Left lobe of liver (tissue), 2 donors: ENCODE measurements around the gene FAM229B. TPM values are rescaled to one million over a fixed set of nuclear protein-coding genes. Genes with fewer than 3 reads are reported as not detected.
A peak's percentile ranks its signal among the peaks of the same experiment; 100 is the strongest.
"Not testable (repeated sequence)": the region's sequence is repeated elsewhere in the genome, so short reads cannot be mapped to it uniquely, and the experiment has no call there.

ENCODE experiments used
- ATAC-seq: fragments of 200-7000 bp; cut with Tn5 transposase; one replicate; pipeline ENCODE4 v1.9.1; 2020; ENCODE audit warnings: mild to moderate bottlenecking, moderate library complexity
- DNase-seq: peaks from one replicate; pipeline ENCODE4 v3.0.0-alpha.2; 2020; ENCODE audit warnings: low spot score
- total RNA-seq: library from RNA; stranded (reverse); gene quantifications from one replicate; pipeline ENCODE4 v1.2.1, GENCODE V29; 2021
- donor health status: DM: no; HTN: no; CAD: no; lungs with moderate emphysema.
- donor health status: DM: no; HTN: yes; CAD: no.

FAM229B gene
- total RNA-seq, 1 donor from 2014 or later, result 13.6 TPM

GRCh38 chr6:112061605-112062004 lies 25.8 kb upstream of the FAM229B start:
- ATAC-seq (no peak), DNase-seq (no peak)

GRCh38 chr6:112062966-112063365 lies 24.4 kb upstream of the FAM229B start:
- no peak for ATAC-seq

DNA sequence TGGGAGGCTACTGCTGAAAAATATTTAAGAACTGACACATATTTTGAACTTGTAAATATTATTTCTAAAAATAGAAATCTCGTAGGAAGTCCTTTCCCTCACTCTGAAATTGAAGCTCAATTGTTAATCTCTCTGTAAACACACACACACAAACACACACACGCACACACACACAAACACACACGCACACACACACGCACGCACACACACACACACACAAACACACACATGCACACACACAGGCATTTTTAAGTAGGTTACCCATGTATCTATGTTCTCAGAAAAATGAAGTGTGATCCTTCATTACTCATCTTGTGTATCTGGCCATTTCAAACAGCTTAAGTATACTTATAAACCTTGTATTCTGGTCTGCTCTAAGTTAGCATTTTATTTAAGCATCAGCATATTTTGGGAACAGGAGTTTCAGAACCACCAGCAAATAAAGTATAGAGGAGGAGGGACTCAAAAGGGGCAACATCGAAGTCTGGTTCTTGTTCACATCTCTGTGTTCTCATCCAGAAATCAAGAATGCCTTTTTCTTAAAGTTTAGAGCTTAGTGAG lies 21.9 kb upstream of the FAM229B start:
- ATAC-seq (no peak), DNase-seq (no peak)

More at GRCh38 chr6:112062966-112063365, 24.4 kb upstream of the FAM229B start:
- no peak for DNase-seq

DNA sequence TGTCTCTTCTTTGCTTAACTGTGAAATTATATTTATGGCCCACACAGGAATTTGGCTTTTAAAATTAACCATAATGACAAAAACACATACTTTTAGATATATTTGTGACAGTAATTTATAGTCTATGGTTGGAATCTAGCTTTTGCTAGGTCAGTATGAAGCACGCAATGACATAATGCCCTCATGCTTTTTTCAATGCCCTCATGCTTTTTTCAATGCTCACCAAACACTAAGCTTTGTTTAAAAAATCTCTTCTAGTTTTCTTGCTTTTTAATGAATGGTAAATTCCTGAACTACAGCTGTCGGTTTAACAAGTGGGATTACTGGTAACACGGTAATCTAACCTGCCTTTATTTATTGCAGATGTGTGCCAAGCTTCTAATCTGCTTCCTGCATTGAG lies 20.8 kb upstream of the FAM229B start:
- ATAC-seq, result no peak
- no peak for DNase-seq

DNA sequence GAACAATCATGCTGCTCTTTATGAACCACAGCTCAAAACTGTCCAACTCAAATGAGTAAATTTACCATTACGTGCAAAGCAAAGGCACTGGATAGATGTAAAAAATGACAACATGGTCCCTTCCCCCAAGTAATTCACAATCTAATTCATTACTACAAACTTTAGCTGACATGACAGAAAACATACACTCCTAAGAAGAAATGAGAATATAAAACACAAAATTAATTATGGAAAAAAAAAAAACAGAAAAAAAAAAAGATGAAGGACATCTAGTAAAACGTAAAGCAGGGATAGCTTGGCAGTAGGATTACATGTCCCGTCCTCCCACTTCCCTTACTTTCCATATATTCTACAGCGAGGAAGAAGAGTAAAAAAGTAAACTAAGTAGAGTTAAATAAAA lies 5.8 kb upstream of the FAM229B start:
- no peak for DNase-seq
- no peak for ATAC-seq

GRCh38 chr6:112085286-112086065 lies 1.9 kb upstream of the FAM229B start:
- ATAC-seq (peak; percentile 69), DNase-seq (peak; percentile 84)

DNA sequence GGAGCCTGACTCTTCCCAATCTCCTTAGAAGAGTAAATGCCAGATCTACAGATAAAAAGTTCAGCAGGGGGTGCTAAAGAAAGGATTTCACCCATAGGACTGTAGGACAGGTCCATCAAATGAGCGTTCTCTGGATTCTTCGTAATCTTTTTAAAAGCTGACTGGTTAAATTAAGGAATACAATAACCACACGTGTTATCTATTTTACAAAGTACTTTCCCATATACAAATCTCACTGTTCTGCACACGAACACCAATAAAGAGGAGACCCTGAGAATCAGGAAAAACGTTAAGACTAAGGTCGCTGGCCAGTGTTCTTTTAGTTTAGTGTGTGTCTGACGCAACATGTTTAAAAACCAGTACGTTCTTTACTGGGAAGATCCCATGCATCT lies 651 bp upstream of the FAM229B start:
- DNase-seq, result no peak
- ATAC-seq, result peak; percentile 57

DNA sequence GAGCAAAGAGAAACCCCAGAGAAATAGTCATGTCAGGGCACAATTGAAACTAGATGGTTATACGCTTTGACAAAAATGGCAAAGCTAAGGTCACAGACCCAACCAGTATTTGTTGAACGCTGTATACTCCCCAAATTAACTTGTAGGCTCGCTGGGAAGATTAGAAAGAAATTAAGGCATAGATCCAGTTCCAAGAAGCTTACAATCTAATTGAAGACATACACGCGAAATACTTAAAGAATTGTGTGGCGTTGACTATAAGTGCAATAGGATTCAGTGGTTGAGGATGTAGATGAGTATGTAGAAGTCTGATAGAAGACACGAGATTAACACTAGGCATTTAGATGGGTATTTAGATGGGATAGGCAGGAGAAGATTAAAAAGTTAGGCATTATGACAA lies 525 bp downstream of the FAM229B start:
- ATAC-seq (no peak), DNase-seq (no peak)

- ATAC-seq (no peak), DNase-seq (no peak)
Measured at GRCh38 chr6:112096901-112097300, 9.5 kb downstream of the FAM229B start.

- ATAC-seq, result no peak
Measured at GRCh38 chr6:112100561-112100960, 13.2 kb downstream of the FAM229B start.

DNA sequence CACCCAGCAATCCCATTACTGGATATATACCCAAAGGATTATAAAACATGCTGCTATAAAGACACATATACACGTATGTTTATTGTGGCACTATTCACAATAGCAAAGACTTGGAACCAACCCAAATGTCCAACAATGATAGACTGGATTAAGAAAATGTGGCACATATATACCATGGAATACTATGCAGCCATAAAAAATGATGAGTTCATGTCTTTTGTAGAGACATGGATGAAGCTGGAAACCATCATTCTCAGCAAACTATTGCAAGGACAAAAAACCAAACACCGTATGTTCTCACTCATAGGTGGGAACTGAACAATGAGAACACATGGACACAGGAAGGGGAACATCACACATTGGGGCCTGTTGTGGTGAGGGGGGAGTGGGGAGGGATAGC lies 18.6 kb downstream of the FAM229B start:
- not testable (repeated sequence) for DNase-seq, ATAC-seq

More at GRCh38 chr6:112100561-112100960, 13.2 kb downstream of the FAM229B start:
- no peak for DNase-seq

DNA sequence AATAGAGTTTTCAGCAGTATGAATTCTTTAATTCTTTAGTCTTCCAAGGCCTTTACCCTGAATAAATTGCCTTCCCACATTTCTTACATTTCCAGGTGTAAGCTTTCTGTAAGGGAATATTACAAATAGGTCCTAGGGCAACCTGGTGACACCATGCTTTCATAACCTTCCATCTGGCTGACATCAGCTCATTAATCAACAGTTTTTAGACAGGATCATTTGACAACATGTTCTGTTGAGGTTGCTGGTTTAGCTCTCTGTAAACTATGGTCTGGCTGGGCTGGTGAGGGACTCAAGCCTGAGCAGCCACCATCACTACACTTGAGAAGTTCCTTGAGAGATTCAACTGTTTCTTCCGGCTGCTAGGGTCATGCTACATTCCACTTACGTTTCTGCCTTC lies 19.2 kb downstream of the FAM229B start:
- ATAC-seq (no peak), DNase-seq (no peak)

DNA sequence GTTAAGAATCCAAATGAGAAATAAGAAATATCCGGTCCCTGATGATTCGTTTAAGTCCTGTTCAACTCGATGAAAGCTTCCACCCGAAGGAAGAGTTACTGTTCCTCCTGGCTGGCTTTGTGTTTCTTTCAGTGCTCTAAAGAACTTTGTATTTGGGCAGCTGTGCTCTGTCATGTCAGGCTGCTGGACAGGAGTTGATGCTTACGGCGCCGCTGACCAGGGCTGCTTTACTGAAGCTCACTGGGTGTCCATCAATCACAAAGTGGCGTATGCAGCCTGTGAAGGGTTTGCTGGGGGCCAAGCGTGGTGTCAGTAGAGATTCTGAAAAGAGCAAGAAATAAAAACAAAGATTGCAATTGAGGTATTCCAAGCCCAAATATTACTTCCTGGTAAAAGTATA lies 21.9 kb downstream of the FAM229B start:
- DNase-seq, result no peak
- ATAC-seq, result no peak

GRCh38 chr6:112113431-112113830 lies 26.0 kb downstream of the FAM229B start:
- no peak for DNase-seq
- ATAC-seq, result peak; percentile 27

GRCh38 chr6:112113918-112114317 lies 26.5 kb downstream of the FAM229B start:
- peak; percentile 39 for ATAC-seq
- DNase-seq, result no peak

DNA sequence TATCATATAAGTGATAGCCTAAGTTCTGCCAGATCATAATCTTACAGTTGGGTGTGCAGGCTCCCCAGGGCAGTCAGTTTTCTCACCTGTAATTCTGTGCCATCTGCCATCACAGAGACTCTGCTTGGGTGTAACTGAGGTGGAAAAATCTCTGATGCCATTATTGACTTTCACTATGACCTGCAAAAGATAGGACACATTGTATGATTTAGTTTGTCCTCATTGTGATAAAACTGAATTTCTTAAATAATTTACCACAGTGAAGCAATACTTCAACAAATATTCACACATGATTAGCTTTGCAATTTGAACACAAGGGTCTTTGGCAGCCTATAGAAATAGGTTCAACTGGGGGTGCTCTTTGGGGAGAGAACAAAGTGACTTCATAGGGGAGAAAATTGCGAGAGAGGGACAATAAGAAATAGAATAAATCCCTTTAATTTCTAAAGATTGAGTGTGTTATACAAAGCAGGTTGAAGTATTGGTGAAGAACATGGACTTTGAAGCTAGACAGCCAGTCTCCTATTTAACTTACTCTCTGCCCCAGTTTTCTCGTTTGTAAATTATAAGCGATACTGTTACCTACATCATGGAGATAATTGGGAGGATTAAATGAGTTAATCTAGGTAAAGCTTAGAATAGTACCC lies 27.3 kb downstream of the FAM229B start:
- ATAC-seq (peak; percentile 64), DNase-seq (no peak)

- DNase-seq (peak; percentile 68), ATAC-seq (peak; percentile 86)
Measured at GRCh38 chr6:112116221-112116620, 28.8 kb downstream of the FAM229B start.

GRCh38 chr6:112117554-112117953 lies 30.2 kb downstream of the FAM229B start:
- DNase-seq (no peak), ATAC-seq (no peak)

DNA sequence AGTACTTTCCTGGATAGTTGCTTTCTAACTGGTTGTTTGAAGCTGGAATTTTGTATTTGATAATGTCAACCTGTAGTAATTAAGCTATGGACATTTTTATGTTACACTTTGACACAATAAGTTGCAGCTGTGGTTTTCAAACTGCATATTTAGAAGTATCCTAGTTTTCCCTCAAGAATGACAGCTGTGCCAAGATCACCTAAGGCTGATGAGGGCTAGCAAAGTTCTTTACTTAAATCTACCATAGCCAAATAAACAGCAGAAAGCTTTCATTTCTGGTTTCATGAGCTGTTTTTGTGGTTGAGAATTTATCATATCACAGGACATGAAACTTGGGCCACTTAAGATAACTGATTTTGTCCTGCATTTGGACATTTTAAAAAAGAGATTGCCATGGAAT lies 30.6 kb downstream of the FAM229B start:
- DNase-seq (no peak), ATAC-seq (no peak)

DNA sequence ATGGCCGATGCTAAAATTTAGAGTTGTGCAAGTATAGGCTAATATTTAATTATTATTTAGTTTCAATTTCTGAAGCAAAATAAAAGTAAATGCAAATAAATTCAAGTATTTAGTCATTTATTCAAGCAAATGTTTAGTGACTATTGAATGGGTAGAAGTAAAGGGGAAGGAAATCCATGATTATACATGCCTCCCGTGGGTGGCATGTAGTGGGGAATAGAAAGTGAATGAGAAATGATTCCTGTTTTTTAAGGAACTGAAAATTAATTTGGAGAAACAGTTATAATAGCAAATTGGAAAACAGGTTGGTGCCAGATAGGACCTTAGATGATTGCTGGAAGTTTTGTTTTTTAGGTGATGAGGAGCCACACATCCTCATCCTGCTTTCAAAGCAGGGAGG lies 35.4 kb downstream of the FAM229B start:
- DNase-seq (no peak), ATAC-seq (no peak)

DNA sequence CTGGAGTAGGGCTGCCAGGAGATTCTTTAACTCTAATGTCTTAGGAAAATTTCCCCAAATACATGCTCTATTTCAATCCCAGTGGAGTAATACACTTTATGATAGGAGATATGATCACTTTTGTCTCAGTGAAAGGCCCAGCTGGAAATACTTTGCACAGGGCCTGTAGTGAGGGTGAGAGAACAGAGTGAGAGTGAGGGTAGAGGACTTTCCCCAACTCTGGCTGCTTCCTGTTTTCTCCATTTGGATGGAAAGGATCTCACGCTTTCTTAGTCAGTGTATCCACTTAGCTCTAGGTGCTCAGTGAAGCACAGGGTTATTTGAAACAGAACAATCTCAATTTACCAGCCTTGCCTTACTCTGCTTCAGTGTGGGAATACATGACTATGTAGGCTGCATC lies 36.6 kb downstream of the FAM229B start:
- ATAC-seq, result no peak

GRCh38 chr6:112128208-112128607 lies 40.8 kb downstream of the FAM229B start:
- ATAC-seq (no peak), DNase-seq (no peak)

More for the DNA sequence above, 36.6 kb downstream of the FAM229B start:
- no peak for DNase-seq
